PC-3 (cell line): ENCODE results near the gene BRINP1. TPM values are rescaled to one million over a fixed set of nuclear protein-coding genes. Genes with fewer than 3 reads are reported as not detected.

ENCODE experiments used
- ATAC-seq: fragments of 200-7000 bp; cut with Tn5 transposase; 2 replicates; pipeline ENCODE4 v1.9.1; 2020; ENCODE audit warnings: mild to moderate bottlenecking, moderate library complexity
- BruUV-seq: library from RNA; stranded (reverse); fragments of 400-500 nt; replicated peaks from 2 replicates; lab custom pipeline; 2021; lab: Mats Ljungman, UMichigan
- CTCF ChIA-PET: fragments of 300-600 bp; sonication (Branson Sonifier 250); formaldehyde crosslinking; loops from one replicate; lab custom pipeline; 2022; ENCODE audit warnings: antibody characterized with exemption; lab: Charles Lee
- POLR2A ChIA-PET: fragments of 300-600 bp; sonication (Branson Sonifier 250); formaldehyde crosslinking; loops from one replicate; lab custom pipeline; 2022; ENCODE audit warnings: antibody characterized with exemption; ENCODE audit not compliant: unreplicated experiment; lab: Charles Lee
- DNase-seq: peaks from one replicate; pipeline ENCODE4 v3.0.0-alpha.2; 2015
- H2AFZ ChIP-seq: fragments of 300-600 bp; sonication (generic); 2 replicates; pipeline ENCODE4 v1.6.0; 2016; ENCODE audit warnings: antibody characterized with exemption, low read length
- H3F3A ChIP-seq: fragments of 300-600 bp; sonication (generic); one replicate; pipeline ENCODE4 v1.6.0; 2017; ENCODE audit warnings: antibody characterized with exemption, low read length, control low read depth, mild to moderate bottlenecking; ENCODE audit not compliant: unreplicated experiment
- H3K27ac ChIP-seq: fragments of 300-600 bp; sonication (generic); 2 replicates; pipeline ENCODE4 v1.5.1; 2016; ENCODE audit warnings: mild to moderate bottlenecking, low read length
- H3K27me3 ChIP-seq: fragments of 300-600 bp; sonication (generic); 2 replicates; pipeline ENCODE4 v1.6.1; 2016; ENCODE audit warnings: low read length, mixed read lengths
- H3K36me3 ChIP-seq: fragments of 300-600 bp; sonication (generic); 2 replicates; pipeline ENCODE4 v1.6.1; 2016; ENCODE audit warnings: low read depth, mixed run types, low read length, mixed read lengths
- H3K4me1 ChIP-seq: fragments of 300-600 bp; sonication (generic); 2 replicates; pipeline ENCODE4 v1.5.1; 2016; ENCODE audit warnings: low read length; ENCODE audit not compliant: insufficient read depth
- H3K4me2 ChIP-seq: fragments of 300-600 bp; sonication (generic); 2 replicates; pipeline ENCODE4 v1.6.0; 2016; ENCODE audit warnings: low read length
- H3K4me3 ChIP-seq: fragments of 300-600 bp; sonication (generic); 2 replicates; pipeline ENCODE4 v1.5.1; 2016; ENCODE audit warnings: mild to moderate bottlenecking, low read length, mixed read lengths
- H3K79me2 ChIP-seq: fragments of 300-600 bp; sonication (generic); 2 replicates; pipeline ENCODE4 v1.6.1; 2017; ENCODE audit warnings: low read length, mixed read lengths
- H3K9ac ChIP-seq: fragments of 300-600 bp; sonication (generic); 2 replicates; pipeline ENCODE4 v1.6.0; 2016; ENCODE audit warnings: mild to moderate bottlenecking, low read length
- H3K9me2 ChIP-seq: fragments of 300-600 bp; sonication (generic); replicated peaks from 2 replicates; pipeline ENCODE4 v1.6.1; 2016; ENCODE audit warnings: mixed run types, low read length, mixed read lengths
- H3K9me3 ChIP-seq: fragments of 300-600 bp; sonication (generic); 2 replicates; pipeline ENCODE4 v1.6.1; 2016; ENCODE audit warnings: low read length, mixed read lengths
- H4K20me1 ChIP-seq: fragments of 300-600 bp; sonication (generic); 2 replicates; pipeline ENCODE4 v1.6.1; 2016; ENCODE audit warnings: low read length, mixed read lengths
- EZH2 ChIP-seq: fragments of 300-600 bp; sonication (generic); IDR thresholded peaks from one replicate; pipeline ENCODE4 v1.6.1; 2017; ENCODE audit warnings: antibody characterized with exemption, mild to moderate bottlenecking, low read length; ENCODE audit not compliant: unreplicated experiment
- EZH2phosphoT487 ChIP-seq: fragments of 300-600 bp; sonication (generic); IDR thresholded peaks from 2 replicates; pipeline ENCODE4 v1.6.1; 2018; ENCODE audit warnings: mild to moderate bottlenecking, antibody characterized with exemption, low read length, borderline replicate concordance
- intact Hi-C: fragments of 100-400 bp; cut with micrococcal nuclease; formaldehyde crosslinking; loops from 2 replicates; pipeline ENCODE4 v1.9.0; 2023
- total RNA-seq: library from RNA; depleted of rRNA; stranded (reverse); fragments of >200 nt; gene quantifications from 2 replicates; pipeline ENCODE4 v1.2.3, GENCODE V29; 2014
- TF ChIP-seq, protein P1 (sequence below): fragments of 300-600 bp; sonication (generic); conservative IDR thresholded peaks from 2 replicates; pipeline ENCODE4 v1.5.1; 2017; ENCODE audit warnings: antibody characterized with exemption, low read depth, mild to moderate bottlenecking, low read length

Gene BRINP1
- total RNA-seq, 1 experiment from 2014 or later: not detected

GRCh38 chr9:119121899-119122298 lies 247.3 kb downstream of the BRINP1 start:
- H3K4me2 ChIP-seq: no peak overlapping the region
- no peak overlapping the region for H3K27ac ChIP-seq
- no peak overlapping the region for H3K4me3 ChIP-seq
- H3K27me3 ChIP-seq: no peaks in the 10 kb centered on the region
- H3K4me1 ChIP-seq: no peaks in the 10 kb centered on the region
- no peaks in the 10 kb centered on the region for H3K9me3 ChIP-seq
- no peaks in the 10 kb centered on the region for H3F3A ChIP-seq
- CTCF ChIA-PET: no interaction called here
- H2AFZ ChIP-seq: no peak overlapping the region
- no peaks in the 10 kb centered on the region for H3K9me2 ChIP-seq
- no TSS peak for BruUV-seq
- DNase-seq (no peak), ATAC-seq (no peak)
- TF ChIP-seq EZH2 (no peak), EZH2phosphoT487 (no peak)
- TF ChIP-seq, protein P1, sequence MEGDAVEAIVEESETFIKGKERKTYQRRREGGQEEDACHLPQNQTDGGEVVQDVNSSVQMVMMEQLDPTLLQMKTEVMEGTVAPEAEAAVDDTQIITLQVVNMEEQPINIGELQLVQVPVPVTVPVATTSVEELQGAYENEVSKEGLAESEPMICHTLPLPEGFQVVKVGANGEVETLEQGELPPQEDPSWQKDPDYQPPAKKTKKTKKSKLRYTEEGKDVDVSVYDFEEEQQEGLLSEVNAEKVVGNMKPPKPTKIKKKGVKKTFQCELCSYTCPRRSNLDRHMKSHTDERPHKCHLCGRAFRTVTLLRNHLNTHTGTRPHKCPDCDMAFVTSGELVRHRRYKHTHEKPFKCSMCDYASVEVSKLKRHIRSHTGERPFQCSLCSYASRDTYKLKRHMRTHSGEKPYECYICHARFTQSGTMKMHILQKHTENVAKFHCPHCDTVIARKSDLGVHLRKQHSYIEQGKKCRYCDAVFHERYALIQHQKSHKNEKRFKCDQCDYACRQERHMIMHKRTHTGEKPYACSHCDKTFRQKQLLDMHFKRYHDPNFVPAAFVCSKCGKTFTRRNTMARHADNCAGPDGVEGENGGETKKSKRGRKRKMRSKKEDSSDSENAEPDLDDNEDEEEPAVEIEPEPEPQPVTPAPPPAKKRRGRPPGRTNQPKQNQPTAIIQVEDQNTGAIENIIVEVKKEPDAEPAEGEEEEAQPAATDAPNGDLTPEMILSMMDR: no peak
- H3K9ac ChIP-seq: no peak overlapping the region
- POLR2A ChIA-PET: no interaction called here
- intact Hi-C loops: no loop called here
- no peaks in the 10 kb centered on the region for H3K36me3 ChIP-seq
- H3K79me2 ChIP-seq: no peaks in the 10 kb centered on the region
- no peaks in the 10 kb centered on the region for H4K20me1 ChIP-seq

DNA sequence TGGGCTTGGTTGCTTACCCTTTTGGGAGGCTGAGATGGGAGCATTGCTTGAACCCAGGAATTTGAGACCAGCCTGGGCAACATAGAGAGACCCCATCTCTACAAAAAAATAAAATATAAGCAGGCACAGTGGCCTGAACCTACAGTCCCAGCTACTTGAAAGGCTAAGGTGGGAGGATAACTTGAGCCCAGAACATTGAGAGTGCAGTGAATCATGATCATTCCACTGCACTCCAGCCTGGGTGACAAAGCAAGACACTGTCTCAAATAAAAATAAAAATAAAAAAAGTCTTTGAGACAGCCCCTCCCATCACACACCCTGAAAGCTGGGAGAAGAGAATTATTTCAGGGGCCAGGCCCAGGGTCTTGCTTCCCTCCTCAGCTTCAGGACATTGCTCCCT lies 251.8 kb downstream of the BRINP1 start:
- no peaks in the 10 kb centered on the region for H3K27me3 ChIP-seq
- no peak overlapping the region for H3K4me2 ChIP-seq
- H3K36me3 ChIP-seq: no peaks in the 10 kb centered on the region
- H3K27ac ChIP-seq: no peak overlapping the region
- H3K4me3 ChIP-seq: no peak overlapping the region
- no peaks in the 10 kb centered on the region for H3F3A ChIP-seq
- no peaks in the 10 kb centered on the region for H4K20me1 ChIP-seq
- H3K79me2 ChIP-seq: no peaks in the 10 kb centered on the region
- H3K9ac ChIP-seq: no peak overlapping the region
- intact Hi-C loops: no loop called here
- no peak overlapping the region for H2AFZ ChIP-seq
- no peaks in the 10 kb centered on the region for H3K9me3 ChIP-seq
- no peaks in the 10 kb centered on the region for H3K4me1 ChIP-seq
- H3K9me2 ChIP-seq: no peaks in the 10 kb centered on the region
- CTCF ChIA-PET: no interaction called here
- DNase-seq: no peak
- TF ChIP-seq EZH2phosphoT487 (no peak), EZH2 (no peak)
- TF ChIP-seq, protein P1: no peak
- BruUV-seq: no TSS peak
- POLR2A ChIA-PET: no interaction called here
- no peak for ATAC-seq
